Neutrophil (primary cell): ENCODE measurements around the gene AK1.
"Not testable (repeated sequence)": the region's sequence is repeated elsewhere in the genome, so short reads cannot be mapped to it uniquely, and the experiment has no call there.

Source experiments
- H3K27ac ChIP-seq: fragments of 200-600 bp; sonication (generic); 2 replicates; pipeline ENCODE4 v1.5.1; 2016; ENCODE audit warnings: mild to moderate bottlenecking, moderate library complexity
- H3K27me3 ChIP-seq: fragments of 200-600 bp; sonication (generic); 2 replicates; pipeline ENCODE4 v1.6.0; 2016; ENCODE audit warnings: mild to moderate bottlenecking
- H3K36me3 ChIP-seq: fragments of 200-600 bp; sonication (generic); 2 replicates; pipeline ENCODE4 v1.5.1; 2017
- H3K4me1 ChIP-seq, 2 experiments: fragments of 200-600 bp in 1 of 2; sonication (generic) in 1 of 2; 1 replicate in 1 of 2; 2 replicates in 1 of 2; pipeline versions ENCODE4 v1.5.1 to v1.6.1; 2013 to 2016; ENCODE audit warnings: low read depth in 1 of 2, low read length in 1 of 2, mild to moderate bottlenecking in 1 of 2, moderate library complexity in 1 of 2; ENCODE audit not compliant: control insufficient read depth in 1 of 2, insufficient read depth in 1 of 2
- H3K4me3 ChIP-seq, 2 experiments: fragments of 200-600 bp in 1 of 2; sonication (generic) in 1 of 2; 1 replicate in 1 of 2; 2 replicates in 1 of 2; pipeline ENCODE4 v1.5.1; 2013 to 2016; ENCODE audit warnings: low read depth in 1 of 2, low read length in 1 of 2, mild to moderate bottlenecking in 1 of 2, moderate library complexity in 1 of 2
- H3K9me3 ChIP-seq: fragments of 200-600 bp; sonication (generic); 2 replicates; pipeline ENCODE4 v1.5.1; 2016
- TF ChIP-seq, protein P1 (sequence below): fragments of 200-600 bp; sonication (generic); IDR thresholded peaks from 2 replicates; pipeline ENCODE4 v1.5.1; 2016; ENCODE audit warnings: antibody characterized with exemption

The AK1 gene

DNA sequence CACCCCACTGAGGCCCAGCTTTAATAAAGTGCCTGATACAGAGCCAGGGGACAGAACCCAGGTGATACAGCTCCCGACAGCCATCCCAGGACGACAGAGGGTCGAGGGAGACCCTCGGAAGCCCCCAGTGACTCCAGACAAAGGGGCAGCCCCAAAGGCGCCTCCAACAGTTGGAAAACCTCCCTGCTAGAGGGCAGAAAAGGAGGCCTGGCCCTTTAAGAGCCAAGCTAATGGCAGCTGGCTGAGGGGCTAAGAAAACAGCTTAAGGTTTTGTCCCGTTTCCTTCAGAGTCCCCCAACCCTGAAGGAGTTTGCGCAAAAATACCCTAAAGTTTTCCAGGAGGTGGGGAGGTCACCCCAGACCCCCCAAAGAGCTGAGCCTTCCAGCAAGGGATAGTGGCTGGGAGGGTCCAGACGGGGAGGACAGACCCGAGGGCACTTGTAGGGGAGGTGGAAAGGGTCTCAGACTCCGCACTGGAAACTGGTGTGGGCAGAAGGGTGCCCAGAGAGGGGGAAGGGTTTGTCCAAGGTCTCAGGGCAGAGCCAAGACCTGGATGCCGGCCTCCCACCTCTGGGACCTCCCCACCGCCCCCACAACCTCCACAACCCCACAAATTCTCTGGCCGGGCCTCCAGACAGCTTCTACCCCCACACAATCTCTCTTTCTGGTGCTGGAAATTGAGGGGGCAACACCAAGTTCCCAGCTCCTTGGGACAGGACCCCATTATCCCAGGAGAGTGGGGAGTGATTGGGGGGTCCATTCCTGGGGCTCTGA, 8.2 kb upstream of the AK1 start:
- no peak overlapping the region for H3K4me3 ChIP-seq
- TF ChIP-seq, protein P1, sequence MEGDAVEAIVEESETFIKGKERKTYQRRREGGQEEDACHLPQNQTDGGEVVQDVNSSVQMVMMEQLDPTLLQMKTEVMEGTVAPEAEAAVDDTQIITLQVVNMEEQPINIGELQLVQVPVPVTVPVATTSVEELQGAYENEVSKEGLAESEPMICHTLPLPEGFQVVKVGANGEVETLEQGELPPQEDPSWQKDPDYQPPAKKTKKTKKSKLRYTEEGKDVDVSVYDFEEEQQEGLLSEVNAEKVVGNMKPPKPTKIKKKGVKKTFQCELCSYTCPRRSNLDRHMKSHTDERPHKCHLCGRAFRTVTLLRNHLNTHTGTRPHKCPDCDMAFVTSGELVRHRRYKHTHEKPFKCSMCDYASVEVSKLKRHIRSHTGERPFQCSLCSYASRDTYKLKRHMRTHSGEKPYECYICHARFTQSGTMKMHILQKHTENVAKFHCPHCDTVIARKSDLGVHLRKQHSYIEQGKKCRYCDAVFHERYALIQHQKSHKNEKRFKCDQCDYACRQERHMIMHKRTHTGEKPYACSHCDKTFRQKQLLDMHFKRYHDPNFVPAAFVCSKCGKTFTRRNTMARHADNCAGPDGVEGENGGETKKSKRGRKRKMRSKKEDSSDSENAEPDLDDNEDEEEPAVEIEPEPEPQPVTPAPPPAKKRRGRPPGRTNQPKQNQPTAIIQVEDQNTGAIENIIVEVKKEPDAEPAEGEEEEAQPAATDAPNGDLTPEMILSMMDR: no peak
- H3K27me3 ChIP-seq: no peaks in the 10 kb centered on the region
- H3K4me1 ChIP-seq: no peaks in the 10 kb centered on the region
- no peaks in the 10 kb centered on the region for H3K9me3 ChIP-seq
- H3K27ac ChIP-seq: no peak overlapping the region
- no peaks in the 10 kb centered on the region for H3K36me3 ChIP-seq

DNA sequence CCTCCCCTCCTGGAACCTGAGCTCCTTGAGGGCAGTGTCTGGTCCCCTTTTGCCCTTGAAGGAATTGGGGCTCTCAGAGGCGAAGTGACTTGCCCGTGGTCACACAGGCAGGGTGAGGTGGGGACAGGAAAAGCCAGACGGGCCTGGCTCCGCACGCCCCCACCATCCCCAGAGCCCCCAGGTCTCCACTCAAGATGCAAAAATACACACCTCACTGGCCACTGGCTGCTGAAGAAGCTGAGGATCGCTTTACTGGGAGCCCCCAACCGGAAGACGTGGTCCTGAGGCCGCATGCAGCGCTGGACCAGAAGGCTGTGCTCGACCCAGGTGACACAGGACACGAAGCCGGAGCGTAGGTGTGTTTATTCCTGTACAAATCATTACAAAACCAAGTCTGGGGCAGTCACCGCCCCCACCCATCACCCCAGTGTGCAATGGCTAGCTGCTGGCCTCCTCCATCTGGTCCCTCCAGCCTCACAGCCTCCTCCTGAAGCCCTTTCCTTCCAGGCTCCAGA, 7.6 kb upstream of the AK1 start:
- Histone ChIP-seq H3K9me3 (no peaks in the 10 kb centered on the region), H3K36me3 (no peaks in the 10 kb centered on the region), H3K4me3 (no peak overlapping the region), H3K27me3 (no peaks in the 10 kb centered on the region), H3K4me1 (no peaks in the 10 kb centered on the region), H3K27ac (no peak overlapping the region)
- TF ChIP-seq, protein P1: no peak

DNA sequence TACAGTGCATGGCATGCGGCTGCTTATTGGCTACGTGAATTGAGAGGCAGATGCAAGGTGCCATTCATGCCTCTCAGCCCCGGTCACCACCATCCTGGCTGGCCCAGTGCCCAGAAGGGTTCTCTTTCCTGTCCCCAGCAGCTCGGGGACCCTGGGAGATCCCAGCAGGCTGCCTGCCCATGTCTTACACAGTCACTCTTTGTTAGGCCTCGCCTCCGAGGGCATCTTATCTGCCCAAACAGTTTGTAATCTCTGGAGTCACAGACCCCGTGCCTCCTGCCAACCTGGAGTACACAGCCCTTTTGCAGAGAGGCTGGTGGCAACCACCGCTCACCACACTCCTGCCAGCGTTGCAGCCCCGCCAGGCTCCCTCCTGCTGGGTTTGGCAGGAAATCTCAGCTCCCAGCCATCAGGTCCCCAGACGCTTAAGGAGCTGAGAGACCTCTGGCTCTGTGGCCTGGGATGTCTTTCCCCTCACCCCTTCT, 7.0 kb upstream of the AK1 start:
- Histone ChIP-seq H3K27me3 (no peaks in the 10 kb centered on the region), H3K36me3 (no peaks in the 10 kb centered on the region), H3K27ac (no peak overlapping the region), H3K9me3 (no peaks in the 10 kb centered on the region), H3K4me3 (no peak overlapping the region), H3K4me1 (no peaks in the 10 kb centered on the region)
- TF ChIP-seq, protein P1: no peak

DNA sequence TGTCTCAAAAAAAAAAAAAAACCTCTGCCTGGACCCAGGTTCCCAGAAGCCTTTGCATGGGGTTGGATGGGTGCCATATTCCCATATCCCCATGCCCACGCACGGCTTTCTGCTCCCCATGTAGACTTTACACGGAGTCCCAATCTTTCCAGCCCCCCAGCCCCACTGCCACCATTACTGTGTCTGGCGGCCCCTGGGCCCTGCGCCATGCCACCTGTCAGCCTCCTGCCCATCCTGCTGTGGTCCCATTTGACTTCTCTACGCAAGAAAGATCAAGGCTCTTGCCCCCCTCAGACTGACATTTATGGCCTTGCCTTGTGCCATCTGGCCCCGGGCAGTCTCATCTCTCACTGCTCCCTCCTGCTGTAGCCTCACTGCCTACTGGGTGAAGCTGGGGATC, 6.5 kb upstream of the AK1 start:
- H3K27me3 ChIP-seq: peaks cover 3% of the 10 kb centered on the region
- no peaks in the 10 kb centered on the region for H3K36me3 ChIP-seq
- TF ChIP-seq, protein P1: no peak
- H3K9me3 ChIP-seq: no peaks in the 10 kb centered on the region
- no peak overlapping the region for H3K27ac ChIP-seq
- no peaks in the 10 kb centered on the region for H3K4me1 ChIP-seq
- no peak overlapping the region for H3K4me3 ChIP-seq

DNA sequence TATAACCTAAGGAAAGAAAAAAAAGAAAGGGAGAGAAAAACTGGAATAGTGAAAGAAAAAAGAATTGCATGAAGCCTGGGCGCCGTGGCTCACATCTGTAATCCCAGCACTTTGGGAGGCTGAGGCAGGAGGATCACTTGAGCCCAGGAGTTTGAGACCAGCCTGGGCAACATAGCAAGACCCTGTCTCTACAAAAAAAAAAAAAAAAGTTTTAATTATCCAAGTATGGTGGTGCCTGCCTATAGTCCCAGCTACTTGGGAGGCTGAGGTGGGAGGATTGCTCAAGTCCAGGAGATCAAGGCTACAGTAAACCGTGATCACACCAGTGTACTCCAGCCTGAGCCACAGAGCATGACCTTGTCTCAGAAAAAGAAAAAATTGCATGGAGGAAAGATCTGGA, 4.2 kb upstream of the AK1 start:
- H3K9me3 ChIP-seq, H3K4me3 ChIP-seq, H3K4me1 ChIP-seq, H3K27ac ChIP-seq, H3K36me3 ChIP-seq: not testable (repeated sequence)
- H3K27me3 ChIP-seq: peaks cover 25% of the 10 kb centered on the region

DNA sequence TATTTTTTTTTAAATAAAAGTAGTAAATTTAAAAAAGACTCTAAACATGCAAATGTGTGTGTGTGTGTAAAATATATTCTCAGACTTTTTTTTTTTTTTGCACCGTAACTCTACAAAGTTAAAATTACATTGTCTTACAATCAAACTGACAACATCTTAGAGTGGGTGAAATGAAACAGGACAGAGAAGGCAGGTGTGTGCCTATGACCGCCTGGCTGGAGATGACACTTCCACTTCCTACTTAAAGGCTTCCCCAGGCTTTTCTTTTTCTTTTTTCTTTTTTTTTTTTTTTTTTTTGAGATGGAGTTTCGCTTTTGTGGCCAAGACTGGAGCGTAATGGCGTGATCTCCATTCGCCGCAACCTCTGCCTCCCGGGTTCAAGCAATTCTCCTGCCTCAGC, 2.7 kb upstream of the AK1 start:
- TF ChIP-seq, protein P1: no peak
- Histone ChIP-seq H3K9me3 (no peaks in the 10 kb centered on the region), H3K27me3 (peaks cover 32% of the 10 kb centered on the region), H3K4me3 (no peak overlapping the region), H3K27ac (no peak overlapping the region), H3K4me1 (peaks cover 0 to 7% of the 10 kb centered on the region in 2 experiments), H3K36me3 (no peaks in the 10 kb centered on the region)
